Measurements from ENCODE around the gene TMEM59L.
A peak's percentile ranks its signal among the peaks of the same experiment; 100 is the strongest.

GRCh38 chr19:18571564-18572344, 40.9 kb upstream of the TMEM59L start, which contains the start of gene UBA52:
- TF ChIP-seq POLR2A (IDR thresholded peaks at IDR 0.05; ENCODE audit: low read depth, low read length) (peak; percentile 96), CTCF (conservative IDR thresholded peaks at IDR 0.05; ENCODE audit: low read depth, low read length) (no peak), SMC3 (IDR thresholded peaks at IDR 0.05; ENCODE audit: low read depth, low read length) (peak; percentile 35), RAD21 (IDR thresholded peaks at IDR 0.05; ENCODE audit: low read length) (no peak), MAZ (IDR thresholded peaks at IDR 0.05; ENCODE audit: borderline replicate concordance, low read depth, low read length) (peak; percentile 97), RFX5 (IDR thresholded peaks at IDR 0.05; ENCODE audit: low read depth, low read length) (no peak), BHLHE40 (IDR thresholded peaks at IDR 0.05; ENCODE audit: low read depth, low read length) (peak; percentile 88), CHD1 (IDR thresholded peaks at IDR 0.05; ENCODE audit: low read depth, low read length) (no peak), FOS (IDR thresholded peaks at IDR 0.05; ENCODE audit: low read depth, low read length) (no peak), NFE2L2 (IDR thresholded peaks at IDR 0.05; ENCODE audit: low read depth, low read length) (no peak)

All from IMR-90 (cell line).